Measurements from ENCODE around the gene VIM.

Gene VIM

DNA sequence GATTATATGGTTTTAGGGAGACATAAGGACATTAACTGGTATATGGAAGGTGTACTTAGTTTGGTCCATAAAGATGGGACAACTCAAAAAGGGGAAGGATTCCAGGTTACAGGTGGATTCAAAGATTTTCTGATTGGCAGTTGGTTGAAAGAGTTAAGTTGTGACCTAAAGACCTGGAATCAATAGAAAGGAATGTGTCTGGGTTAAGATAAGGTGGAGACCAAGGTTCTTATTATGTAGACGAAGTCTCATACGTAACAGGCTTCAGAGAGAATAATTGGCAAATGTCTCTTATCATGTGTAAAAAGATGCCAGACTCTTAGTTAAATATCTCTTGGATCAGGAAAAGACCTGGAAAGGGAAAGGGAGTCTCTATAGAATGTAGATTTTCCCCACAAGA is 25.5 kb upstream of the VIM start:
- no peak for DNase-seq (ENCODE audit: low read depth in 1 of 2, low spot score in 1 of 2)
- Histone ChIP-seq H3K27me3 (ENCODE audit: insufficient read depth, poor library complexity, severe bottlenecking) (no peaks in the 10 kb centered on the region), H3K4me3 (replicated peaks; ENCODE audit: insufficient read depth, low read length) (no peak overlapping the region), H3K27ac (replicated peaks) (no peak overlapping the region)
- no peak for TF ChIP-seq GABPA (IDR thresholded peaks at IDR 0.05; ENCODE audit: low read depth)
- TF ChIP-seq POLR2AphosphoS5 (IDR thresholded peaks at IDR 0.05; ENCODE audit: low read depth) = no peak
- no peak for TF ChIP-seq SPI1 (IDR thresholded peaks at IDR 0.05; ENCODE audit: borderline replicate concordance, low read depth)
- TF ChIP-seq, protein P1, sequence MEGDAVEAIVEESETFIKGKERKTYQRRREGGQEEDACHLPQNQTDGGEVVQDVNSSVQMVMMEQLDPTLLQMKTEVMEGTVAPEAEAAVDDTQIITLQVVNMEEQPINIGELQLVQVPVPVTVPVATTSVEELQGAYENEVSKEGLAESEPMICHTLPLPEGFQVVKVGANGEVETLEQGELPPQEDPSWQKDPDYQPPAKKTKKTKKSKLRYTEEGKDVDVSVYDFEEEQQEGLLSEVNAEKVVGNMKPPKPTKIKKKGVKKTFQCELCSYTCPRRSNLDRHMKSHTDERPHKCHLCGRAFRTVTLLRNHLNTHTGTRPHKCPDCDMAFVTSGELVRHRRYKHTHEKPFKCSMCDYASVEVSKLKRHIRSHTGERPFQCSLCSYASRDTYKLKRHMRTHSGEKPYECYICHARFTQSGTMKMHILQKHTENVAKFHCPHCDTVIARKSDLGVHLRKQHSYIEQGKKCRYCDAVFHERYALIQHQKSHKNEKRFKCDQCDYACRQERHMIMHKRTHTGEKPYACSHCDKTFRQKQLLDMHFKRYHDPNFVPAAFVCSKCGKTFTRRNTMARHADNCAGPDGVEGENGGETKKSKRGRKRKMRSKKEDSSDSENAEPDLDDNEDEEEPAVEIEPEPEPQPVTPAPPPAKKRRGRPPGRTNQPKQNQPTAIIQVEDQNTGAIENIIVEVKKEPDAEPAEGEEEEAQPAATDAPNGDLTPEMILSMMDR (IDR thresholded peaks at IDR 0.05; ENCODE audit: insufficient read depth, low read length) = no peak
- TF ChIP-seq, protein P2, sequence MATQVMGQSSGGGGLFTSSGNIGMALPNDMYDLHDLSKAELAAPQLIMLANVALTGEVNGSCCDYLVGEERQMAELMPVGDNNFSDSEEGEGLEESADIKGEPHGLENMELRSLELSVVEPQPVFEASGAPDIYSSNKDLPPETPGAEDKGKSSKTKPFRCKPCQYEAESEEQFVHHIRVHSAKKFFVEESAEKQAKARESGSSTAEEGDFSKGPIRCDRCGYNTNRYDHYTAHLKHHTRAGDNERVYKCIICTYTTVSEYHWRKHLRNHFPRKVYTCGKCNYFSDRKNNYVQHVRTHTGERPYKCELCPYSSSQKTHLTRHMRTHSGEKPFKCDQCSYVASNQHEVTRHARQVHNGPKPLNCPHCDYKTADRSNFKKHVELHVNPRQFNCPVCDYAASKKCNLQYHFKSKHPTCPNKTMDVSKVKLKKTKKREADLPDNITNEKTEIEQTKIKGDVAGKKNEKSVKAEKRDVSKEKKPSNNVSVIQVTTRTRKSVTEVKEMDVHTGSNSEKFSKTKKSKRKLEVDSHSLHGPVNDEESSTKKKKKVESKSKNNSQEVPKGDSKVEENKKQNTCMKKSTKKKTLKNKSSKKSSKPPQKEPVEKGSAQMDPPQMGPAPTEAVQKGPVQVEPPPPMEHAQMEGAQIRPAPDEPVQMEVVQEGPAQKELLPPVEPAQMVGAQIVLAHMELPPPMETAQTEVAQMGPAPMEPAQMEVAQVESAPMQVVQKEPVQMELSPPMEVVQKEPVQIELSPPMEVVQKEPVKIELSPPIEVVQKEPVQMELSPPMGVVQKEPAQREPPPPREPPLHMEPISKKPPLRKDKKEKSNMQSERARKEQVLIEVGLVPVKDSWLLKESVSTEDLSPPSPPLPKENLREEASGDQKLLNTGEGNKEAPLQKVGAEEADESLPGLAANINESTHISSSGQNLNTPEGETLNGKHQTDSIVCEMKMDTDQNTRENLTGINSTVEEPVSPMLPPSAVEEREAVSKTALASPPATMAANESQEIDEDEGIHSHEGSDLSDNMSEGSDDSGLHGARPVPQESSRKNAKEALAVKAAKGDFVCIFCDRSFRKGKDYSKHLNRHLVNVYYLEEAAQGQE (IDR thresholded peaks at IDR 0.05; ENCODE audit: insufficient replicate concordance, low read depth) = no peak

DNA sequence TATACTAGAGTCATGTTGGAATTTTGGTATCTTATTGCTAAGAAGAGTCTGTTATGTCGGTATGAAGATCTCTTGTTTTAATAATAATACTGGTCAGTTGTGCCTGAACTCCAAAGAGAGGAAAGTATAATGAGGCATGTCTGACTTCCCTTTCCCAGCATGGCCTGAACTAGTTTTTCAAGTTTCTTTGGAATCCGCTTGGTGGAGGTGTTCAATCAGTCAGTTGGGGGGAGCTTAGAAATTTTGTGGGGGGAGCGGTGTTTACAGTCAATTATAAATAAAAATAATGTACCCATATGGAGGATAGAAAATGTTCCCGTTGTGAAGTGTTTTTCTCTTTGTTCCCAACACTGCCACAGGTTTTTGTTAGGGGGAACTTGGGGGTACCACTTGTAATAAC is 25.0 kb upstream of the VIM start:
- H3K27me3 ChIP-seq (ENCODE audit: insufficient read depth, poor library complexity, severe bottlenecking) = no peaks in the 10 kb centered on the region
- H3K4me3 ChIP-seq (replicated peaks; ENCODE audit: insufficient read depth, low read length) = no peak overlapping the region
- no peak overlapping the region for H3K27ac ChIP-seq (replicated peaks)
- DNase-seq (ENCODE audit: low read depth in 1 of 2, low spot score in 1 of 2) = no peak
- TF ChIP-seq, protein P1 (IDR thresholded peaks at IDR 0.05; ENCODE audit: insufficient read depth, low read length) = no peak
- TF ChIP-seq, protein P2 (IDR thresholded peaks at IDR 0.05; ENCODE audit: insufficient replicate concordance, low read depth) = no peak
- TF ChIP-seq SPI1 (IDR thresholded peaks at IDR 0.05; ENCODE audit: borderline replicate concordance, low read depth) (no peak), POLR2AphosphoS5 (IDR thresholded peaks at IDR 0.05; ENCODE audit: low read depth) (no peak), GABPA (IDR thresholded peaks at IDR 0.05; ENCODE audit: low read depth) (no peak)

DNA sequence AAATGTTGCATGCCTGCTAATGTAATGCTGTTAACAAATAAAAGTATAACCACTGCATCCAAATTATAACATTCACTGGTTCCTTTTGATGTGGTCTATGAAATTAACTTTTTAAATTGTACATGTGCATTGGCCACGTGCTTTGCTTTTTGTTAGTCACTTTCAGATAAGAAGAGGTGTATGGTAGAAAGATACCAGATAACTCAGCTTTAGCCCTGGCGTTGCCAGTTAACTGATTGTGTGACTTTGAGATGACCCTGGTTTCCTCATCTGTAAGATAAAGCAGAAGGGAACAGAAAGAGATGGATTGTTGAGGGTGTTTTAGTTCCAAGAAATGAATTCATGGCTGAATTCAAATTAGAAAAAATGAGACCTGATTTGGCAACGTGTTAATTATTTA is 24.6 kb upstream of the VIM start:
- Histone ChIP-seq H3K27me3 (ENCODE audit: insufficient read depth, poor library complexity, severe bottlenecking) (no peaks in the 10 kb centered on the region), H3K4me3 (replicated peaks; ENCODE audit: insufficient read depth, low read length) (no peak overlapping the region)
- TF ChIP-seq, protein P2 (IDR thresholded peaks at IDR 0.05; ENCODE audit: insufficient replicate concordance, low read depth) = no peak
- TF ChIP-seq SPI1 (IDR thresholded peaks at IDR 0.05; ENCODE audit: borderline replicate concordance, low read depth) = no peak
- TF ChIP-seq, protein P1 (IDR thresholded peaks at IDR 0.05; ENCODE audit: insufficient read depth, low read length) = no peak
- TF ChIP-seq GABPA (IDR thresholded peaks at IDR 0.05; ENCODE audit: low read depth) = no peak
- no peak for TF ChIP-seq POLR2AphosphoS5 (IDR thresholded peaks at IDR 0.05; ENCODE audit: low read depth)

More for the DNA sequence above, 24.6 kb upstream of the VIM start:
- no peak overlapping the region for H3K27ac ChIP-seq (replicated peaks)
- no peak for DNase-seq (ENCODE audit: low read depth in 1 of 2, low spot score in 1 of 2)
